Measurements from ENCODE around the gene CMTM5.
A peak's percentile ranks its signal among the peaks of the same experiment; 100 is the strongest.
"Not testable (repeated sequence)": the region's sequence is repeated elsewhere in the genome, so short reads cannot be mapped to it uniquely, and the experiment has no call there.

CMTM5 gene

DNA sequence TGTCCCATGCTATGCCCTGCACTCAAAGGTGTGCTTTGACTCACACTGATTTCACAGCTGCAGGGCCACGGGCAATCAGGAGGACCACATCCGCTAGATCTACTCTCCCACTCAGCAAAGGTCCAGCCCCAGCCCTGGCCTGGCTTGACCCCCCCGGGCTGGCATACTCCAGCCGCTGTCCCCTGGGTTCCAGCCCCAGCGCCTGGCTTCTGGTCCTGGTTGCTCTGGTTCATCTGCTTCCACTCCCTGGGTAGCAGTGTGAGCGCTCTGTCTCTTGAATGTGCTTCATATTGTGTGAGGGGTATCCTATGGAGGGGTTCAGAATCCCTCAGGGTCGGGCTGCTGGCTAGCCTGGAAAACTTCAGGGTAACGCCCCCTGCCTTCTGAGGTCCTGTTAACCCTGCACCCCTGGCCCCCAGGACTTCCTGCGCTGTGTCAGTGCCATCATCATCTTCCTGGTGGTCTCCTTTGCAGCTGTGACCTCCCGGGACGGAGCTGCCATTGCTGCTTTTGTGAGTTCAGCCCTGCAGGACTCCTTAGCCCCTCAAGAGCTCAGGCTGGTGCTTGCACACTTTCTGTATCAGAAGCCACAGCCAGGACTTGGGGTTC lies 1.9 kb downstream of the CMTM5 start:
- DNase-seq (ENCODE audit: low spot score): no peak

DNA sequence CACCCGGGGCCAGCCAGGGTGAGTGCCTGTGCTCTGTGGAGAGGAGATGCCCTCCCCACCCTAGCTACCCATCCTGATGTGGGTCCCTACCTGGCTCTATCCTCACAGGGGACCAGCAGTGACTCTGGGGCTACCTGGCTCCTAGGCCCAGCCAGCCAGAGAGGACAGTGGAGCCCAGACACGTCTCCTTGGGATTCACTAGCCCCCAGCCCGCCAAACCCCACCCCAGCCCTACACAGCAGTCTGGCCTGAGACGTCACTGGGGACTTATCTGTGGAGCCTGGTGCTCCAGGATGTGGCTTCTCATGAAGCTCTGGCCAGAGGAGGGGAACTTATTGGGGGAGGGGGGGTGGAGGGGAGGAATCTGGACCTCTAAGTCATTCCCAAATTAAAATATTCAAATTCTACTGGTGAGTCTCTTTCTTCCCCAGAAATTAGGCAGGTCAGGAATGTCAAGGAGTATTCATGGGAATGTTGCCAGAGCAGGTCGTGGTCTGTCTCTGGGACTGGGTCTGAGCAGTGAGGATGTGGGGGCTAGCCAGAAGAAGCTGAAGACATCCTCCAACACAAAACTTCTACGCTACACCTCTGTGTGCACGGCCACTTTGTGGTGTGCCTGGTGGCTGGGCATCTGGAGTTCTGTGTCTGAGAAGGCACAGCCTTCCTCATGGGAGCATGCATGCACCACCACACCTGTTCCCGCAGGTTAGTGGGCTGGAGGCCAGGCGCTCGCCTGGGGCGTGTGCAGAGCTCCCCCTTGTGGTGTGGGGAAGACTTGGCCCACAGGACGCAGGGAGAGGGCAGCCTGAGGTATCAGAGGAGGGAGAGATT lies 2.7 kb downstream of the CMTM5 start:
- DNase-seq (ENCODE audit: low spot score): peak; percentile 74

DNA sequence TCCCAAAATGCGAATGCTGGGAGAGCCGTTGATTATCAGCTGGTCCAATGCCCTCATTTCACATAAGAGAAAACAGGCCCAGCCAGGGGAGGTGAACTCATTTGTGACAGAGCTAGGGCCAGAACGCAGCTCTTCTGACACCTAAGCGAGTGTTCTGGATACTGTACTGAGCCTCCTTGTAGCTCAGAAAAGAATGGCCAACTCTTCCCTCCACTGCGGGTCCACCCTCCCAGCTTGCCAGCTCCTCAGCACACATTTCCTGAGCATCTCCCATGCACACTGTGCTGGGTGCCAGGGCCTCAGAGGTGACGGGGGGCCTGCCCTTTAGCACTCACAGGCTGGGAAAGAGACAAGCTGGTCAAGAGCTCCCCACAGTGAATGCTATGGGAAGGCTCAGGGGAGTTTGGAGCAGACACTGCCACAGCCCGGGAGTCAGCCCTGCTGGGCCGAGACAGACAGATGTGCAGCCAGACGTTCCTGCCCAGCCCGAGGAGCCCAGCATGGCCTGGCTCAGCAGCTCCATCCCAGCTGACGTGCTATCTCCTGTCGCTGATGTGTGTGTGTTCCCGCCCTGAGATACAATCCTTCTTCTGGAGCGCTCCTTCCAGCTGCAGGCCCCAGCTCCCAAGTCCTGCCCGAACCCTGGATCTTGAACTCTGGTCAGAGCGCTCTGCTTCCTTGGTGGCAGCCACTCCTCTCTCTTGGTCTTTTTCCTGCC lies 3.5 kb downstream of the CMTM5 start:
- DNase-seq (ENCODE audit: low spot score): no peak

DNA sequence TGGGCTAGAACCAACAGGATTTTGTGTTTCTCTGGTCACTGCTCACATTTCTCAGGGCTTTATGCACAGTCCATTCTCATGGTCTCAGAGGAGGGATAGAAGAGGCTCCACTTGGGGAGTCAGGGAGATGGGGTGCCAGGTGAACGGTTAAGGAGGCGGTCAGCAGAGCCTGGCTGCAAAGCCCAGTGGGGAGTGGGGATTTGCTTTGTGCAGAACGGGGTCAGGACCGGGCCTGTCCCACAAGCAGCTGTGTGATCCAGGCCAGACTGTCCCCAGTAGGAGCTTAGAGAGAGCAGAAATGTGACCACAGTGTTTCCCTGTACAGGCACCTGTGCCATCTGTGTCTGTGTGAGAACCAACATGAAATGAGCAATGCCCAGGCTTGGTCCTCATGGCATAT lies 4.1 kb downstream of the CMTM5 start:
- no peak for DNase-seq (ENCODE audit: low spot score)

DNA sequence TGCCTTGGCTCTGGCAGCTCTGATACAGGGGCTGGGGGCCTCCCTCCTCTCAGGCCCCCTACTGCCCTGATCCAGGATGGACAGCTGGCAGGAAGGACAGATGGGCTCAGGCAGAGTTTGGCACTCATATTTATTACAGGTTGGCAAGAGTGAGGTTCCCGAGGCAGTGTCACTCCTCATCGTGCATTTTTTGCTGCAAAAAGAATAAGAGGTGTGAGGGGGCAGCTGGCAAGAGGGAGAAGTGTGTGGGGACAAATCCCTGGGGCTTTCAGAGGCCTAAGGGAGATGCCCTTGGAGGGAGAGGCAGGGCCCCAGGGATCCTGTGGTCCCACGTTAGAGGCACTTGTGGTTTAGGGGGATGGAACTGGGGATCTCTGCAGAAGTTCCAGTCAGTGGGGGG lies 5.0 kb downstream of the CMTM5 start:
- DNase-seq (ENCODE audit: low spot score): no peak

DNA sequence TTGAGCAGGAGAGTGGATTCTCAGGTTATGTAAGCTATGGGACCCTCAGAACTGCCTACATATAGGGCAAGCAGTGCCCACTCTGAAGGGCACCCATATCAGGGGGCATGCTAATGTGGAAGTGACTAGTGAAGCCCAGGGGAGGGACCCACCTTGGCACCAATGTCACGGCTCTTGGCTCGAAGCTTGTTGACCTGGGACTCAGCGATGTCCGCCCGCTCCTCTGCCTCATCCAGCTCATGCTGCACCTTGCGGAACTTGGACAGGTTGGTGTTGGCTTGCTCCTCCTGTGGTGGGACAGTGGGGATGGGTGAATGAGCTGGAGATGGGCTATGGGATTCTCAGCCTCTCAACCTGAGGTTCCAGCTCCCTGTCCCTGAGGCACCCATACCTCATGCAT lies 5.4 kb downstream of the CMTM5 start:
- no peak for DNase-seq (ENCODE audit: low spot score)

DNA sequence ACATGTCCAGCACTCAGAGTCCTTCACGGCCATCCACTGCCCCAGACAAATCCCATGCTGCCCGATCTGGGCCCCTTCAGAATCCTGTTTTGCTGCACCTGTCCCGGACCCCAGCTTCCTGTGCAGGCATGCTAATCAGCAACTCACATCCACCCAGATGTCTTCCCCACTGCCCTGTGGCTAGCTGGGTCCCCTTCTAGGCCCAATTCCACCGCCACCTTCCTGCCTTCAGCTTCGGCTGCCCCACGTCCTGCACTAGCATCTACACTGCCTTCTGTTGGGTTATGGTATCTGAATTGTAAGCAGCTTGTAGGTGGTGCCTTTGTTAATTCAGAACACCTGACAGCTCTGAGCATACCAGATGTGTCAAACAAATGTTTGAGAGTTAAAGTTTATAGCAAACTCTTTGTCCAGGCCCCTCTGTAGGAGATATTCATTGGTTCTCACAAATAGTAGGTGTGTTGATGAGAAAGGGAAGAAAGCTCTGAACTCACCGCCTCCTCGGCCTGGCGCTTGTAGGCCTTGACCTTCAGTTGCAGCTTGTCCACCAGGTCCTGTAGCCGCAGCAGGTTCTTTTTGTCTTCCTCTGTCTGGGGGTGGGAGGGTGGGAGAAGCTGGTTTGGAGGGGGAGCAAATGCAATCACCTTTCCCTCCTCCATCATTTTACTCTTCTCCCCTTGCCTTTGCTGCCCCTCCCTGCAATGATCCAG lies 6.0 kb downstream of the CMTM5 start:
- DNase-seq (ENCODE audit: low spot score): no peak

DNA sequence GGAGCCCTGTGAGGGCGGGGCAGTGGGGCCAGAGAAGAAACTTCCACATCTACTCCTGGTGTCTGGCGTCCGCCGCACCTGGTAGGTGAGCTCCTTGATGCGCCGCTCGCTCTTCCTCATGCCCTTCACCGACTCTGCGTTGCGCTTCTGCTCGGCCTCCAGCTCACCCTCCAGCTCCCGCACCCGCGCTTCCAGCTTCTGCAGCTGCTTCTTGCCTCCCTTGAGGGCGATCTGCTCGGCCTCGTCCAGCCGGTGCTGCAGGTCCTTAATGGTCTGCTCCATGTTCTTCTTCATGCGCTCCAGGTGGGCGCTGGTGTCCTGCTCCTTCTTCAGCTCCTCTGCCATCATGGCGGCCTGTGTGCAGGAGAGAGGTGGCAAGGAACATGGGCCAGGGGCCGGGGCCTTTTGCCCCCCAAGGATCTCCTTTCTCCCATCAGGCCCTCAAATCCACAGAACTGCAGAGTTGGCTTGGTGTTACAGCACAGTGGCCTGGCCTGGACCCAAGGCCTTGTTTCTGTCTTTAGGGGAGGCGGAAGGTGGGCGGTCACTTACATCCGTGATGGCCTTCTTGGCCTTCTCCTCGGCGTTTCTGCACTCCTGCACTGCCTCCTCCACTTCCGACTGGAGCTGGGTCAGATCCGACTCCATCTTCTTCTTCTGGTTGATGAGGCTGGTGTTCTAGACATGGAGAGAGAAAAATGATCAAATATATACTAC lies 7.7 kb downstream of the CMTM5 start:
- no peak for DNase-seq (ENCODE audit: low spot score)

DNA sequence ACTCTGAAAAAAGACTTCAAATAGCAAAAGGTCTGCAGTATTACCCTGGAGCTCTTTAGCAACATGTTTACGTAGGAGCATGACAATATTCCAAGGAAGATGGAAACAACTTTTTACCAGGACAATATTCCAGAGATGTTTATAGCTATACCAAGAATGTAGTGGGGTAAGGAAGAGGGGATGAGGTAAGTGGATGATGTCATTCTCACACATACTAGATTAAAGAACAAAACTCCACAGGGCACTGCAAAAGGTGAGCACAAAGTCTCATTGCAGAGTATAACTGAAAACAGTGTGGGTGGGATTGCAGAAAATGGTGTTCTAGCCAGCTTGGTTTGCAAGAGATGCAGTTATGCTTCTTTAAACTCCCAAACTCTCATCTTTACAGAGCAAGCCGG lies 8.4 kb downstream of the CMTM5 start:
- DNase-seq (ENCODE audit: low spot score): no peak

DNA sequence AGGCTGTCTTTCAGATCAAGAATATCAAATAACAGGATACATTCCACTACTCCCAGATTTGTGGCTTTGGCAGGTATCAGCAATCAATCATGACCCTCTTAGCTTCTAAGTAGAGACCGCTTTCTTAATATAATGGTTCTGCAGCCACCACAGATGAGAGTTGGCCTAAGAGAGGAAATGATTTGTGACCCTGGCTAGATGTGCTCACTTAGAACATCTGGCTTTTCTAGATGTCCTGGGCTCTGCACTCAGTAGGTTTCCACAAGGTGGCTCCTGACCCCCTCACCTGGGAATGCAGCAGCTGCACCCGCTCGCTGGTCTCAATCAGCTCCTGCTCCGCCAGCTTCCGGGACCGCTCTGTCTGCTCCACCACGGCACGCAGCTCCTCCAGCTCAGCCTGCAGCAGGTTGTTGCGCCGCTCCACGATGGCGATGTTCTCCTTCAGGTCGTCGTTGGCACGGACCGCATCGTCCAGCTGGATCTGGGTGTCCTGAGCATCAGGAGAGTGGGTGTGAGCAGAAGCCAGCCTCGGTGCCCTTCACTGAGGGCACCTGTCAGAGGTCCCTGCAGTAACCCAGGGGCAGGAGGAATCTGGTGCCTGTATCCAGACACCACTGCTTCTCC lies 8.9 kb downstream of the CMTM5 start:
- DNase-seq (ENCODE audit: low spot score): no peak

DNA sequence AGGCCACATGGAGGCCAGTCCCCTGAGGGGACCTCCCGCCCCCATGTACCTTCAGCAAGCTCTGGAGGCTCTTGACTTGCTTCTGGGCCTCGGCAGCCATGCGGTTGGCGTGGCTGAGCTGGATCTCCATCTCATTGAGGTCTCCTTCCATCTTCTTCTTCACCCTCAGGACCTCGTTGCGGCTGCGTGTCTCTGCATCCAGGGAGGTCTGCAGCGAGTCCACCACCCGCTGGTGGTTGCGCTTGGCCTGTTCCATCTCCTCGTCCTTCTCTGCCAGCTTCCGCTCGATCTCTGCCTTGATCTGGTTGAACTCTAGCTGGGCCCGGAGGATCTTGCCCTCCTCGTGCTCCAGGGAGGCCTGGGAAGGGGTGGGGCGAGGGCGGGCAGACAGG lies 9.4 kb downstream of the CMTM5 start:
- not testable (repeated sequence) for DNase-seq (ENCODE audit: low spot score)

DNA sequence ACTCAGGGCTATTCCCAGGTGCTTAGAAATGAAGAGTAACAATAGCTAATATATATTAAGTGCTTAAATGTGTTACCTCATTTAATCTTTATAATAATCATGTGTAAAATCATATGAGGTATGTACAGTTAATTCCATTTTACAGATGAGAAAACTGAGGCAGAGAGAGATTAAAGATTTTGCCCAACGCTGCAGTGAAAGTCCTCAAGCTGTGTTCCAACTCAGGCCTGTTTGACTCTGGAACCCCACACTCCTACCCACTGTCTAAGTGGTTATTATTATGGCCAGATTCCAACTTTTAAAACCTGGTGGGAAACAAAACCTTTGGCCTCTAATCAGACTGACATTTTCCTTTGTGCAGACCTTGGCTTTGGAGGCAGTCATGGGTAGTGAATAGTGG lies 10.2 kb downstream of the CMTM5 start:
- no peak for DNase-seq (ENCODE audit: low spot score)

DNA sequence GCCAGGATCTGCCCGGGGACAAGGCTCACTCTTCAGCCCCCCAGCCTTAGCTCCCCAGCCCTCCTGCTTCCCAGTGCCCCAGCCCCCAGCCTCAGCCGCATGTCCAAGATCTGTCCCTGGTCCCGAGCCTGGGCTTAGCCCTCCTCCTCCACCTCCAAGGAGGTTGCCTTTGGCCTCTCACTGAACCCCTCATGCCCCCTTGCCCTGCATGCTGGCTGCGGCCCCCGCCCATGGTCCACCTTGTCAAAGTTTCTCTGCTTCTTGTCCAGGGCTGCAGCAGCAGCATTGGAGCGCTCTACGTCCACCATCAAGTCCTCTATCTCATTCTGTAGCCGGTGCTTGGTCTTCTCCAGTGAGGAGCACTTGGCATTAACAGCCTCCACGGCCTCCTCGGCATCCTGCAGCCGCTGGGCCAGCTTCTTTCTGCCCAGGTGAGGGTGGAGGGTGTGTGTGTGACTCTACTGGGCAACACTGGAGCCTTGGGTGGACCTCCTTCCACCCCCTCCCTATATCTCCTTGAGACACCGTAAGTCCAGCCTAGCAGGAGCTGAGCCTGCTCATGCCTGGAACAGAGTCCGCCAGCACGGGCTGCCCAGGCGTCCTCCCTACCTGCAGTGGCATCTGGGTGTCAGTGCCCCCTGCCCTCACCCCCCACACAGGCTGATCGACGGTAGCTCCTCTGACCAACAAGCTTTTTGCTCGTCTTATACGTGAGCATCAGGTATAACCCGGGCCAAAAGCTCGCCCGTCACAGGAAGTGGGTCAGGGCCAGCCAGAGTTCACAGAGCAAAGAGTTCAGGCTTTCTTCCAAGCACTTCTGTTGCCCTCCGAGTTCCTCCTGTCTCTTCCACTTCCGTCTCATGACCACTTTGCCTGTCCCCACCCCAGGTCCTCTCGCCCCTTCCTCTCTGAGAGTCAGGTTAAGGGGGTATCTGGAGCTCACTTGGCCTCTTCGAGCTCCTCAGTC lies 11.4 kb downstream of the CMTM5 start:
- no peak for DNase-seq (ENCODE audit: low spot score)

DNA sequence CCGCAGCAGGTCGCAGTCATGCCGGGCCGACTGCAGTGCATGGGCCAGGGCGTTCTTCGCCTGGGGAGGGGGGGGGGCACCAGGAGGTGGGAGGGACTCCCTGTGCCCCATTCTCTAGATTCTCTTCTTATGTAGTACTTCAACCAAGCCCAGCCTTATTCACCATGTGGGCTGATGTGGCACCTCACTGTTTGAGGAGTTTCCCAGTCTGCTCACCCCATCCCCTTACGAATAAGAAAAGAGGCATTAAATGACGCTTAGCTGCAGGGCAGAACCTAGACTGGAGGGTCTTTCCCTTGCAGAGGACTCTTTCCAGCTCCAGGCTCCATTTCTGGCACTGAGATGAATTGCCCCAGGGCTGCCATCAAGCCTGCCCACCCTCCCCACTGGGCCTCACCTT lies 12.2 kb downstream of the CMTM5 start:
- no peak for DNase-seq (ENCODE audit: low spot score)

DNA sequence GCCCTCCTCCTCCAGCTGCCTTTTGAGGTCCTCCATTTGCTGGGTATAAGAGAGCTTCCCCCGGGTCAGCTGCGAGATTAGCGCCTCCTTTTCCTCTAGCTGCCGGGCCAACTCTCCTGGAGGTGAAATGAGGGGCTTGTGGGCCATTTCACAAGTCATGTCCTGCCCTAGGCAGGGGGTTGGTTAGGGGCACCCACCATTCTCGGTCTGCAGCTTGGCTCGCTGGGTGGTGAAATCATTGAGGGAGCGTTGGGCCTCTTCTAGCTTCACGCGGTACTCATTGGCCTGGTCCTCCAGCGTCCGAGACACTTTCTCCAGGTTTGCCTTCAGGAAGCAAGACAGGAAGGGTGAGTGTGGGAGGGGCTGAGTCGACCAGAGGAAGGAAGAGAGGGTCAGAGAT lies 12.6 kb downstream of the CMTM5 start:
- no peak for DNase-seq (ENCODE audit: low spot score)

DNA sequence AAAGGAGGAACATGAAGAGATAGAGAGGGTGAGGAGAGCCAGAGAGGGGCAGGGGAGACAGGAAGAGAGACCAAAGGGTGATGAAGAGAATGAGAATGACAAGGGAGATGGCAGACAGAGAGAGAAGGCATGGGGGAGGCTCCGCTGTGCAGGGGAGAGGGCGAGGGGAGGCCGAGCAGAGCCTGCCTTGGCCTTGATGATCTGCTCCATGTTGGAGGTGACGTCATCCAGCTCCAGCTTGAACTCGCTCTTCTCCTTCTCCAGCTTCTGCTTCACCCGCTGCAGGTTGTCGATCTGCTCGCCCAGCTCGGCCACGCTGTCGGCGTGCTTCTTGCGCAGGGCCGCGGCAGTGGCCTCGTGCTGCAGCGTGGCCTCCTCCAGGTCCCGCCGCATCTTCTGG lies 13.0 kb downstream of the CMTM5 start:
- not testable (repeated sequence) for DNase-seq (ENCODE audit: low spot score)

DNA sequence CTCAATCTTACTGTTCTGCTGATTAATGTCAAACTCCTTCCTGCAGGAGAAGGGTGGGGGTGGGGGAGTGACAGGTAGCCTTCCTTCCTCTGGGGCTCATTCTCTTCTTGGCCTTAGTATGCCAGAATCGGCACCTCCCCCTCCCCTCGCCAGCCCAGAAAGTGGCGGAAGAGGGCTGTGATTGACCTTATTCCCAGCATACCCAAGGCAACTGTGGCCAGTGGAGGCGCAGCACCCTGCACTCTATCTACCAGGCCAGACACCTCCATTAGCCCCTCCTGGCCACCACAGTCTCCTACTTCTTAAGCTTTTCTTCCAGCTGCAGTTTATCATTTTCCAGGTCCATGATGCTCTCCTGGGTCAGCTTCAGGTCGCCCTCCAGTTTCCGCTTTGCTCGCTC lies 15.8 kb downstream of the CMTM5 start:
- no peak for DNase-seq (ENCODE audit: low spot score)

DNA sequence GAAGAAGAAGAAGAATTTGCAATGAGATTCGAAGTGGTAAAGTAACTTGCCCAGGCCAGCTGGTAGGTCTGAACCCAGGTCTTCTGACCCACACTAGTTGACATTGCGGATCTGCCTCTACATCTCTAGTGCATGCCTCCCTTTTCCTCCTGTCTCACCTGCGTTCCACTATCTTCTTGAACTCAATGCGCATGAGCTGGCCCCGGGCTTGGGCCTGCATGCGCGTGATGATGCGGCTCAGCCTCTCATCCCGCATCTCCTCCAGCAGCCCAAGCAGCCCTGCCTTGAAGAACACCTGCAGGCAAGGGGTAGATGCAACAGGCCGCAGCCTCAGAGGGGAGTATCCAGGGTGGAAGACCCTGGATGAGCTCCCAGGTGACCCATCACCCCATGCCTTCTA lies 19.3 kb downstream of the CMTM5 start:
- no peak for DNase-seq (ENCODE audit: low spot score)

DNA sequence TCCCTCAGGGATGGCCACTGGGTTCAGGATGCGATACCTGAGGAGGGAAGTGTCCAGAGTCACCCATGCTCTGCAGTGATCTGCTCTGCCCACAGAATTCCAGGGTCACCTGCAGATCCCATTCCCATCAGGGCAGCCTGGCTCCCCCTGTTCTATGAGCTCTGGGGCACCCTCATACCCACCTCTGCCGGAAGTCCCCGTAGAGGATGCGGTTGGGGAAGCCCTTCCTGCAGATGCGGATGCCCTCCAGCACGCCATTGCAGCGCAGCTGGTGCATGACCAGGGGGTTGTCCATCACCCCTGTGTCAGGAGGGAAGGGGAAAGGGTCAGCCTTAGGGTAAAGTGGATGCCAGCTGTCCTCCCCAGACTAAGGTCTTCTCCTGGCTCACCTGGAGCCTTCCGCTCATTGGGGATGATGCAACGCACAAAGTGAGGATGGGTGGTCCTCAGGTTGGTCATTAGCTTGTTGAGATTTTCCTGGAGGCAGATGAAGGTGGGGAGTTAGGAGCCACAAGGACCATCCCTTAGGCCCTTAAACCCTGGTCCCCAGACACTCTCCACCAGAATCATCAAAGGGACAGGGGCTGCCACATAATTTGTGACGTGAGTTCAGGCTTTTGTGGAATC lies 20.0 kb downstream of the CMTM5 start:
- no peak for DNase-seq (ENCODE audit: low spot score)

DNA sequence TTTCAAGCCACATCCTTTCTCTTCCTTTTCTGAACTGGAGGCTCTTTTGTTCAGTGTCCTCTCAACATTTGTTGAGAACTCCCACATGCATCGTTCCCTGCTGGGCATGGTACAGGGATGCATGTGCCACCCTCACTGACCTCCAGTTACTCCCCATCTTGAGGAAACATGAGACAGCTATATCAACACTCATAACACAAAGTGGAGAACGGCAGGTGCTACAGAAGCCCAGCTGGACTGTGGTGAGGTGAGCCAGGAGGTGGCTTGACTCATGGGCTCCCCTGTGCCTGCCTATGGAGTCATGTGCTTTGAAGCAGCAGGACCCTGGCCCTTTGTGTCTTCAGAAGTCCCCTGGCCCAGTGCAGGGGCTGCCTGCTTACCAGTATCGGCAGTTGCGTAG lies 21.5 kb downstream of the CMTM5 start:
- no peak for DNase-seq (ENCODE audit: low spot score)

All from AG08395 (cell line).